Measurements from ENCODE around the gene YEATS2.
"Not testable (repeated sequence)": the region's sequence is repeated elsewhere in the genome, so short reads cannot be mapped to it uniquely, and the experiment has no call there.

DNA sequence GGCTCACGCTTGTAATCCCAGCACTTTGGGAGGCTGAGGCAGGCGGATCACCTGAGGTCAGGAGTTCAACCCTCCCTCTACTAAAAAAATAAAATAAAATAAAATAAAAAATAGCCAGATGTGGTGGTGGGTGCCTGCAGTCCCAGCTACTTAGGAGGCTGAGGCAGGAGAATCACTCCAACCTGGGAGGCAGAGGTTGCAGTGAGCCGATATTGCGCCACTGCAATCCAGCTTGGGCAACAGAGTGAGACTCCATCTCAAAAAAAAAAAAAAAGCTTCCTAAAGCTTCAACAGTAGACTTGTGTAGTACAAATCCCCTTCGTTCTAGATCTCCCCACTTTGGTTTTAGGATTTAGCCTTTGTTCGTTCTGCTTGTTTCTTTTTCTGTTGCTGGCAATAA, 6.3 kb downstream of the YEATS2 start:
- TF ChIP-seq, protein P1, sequence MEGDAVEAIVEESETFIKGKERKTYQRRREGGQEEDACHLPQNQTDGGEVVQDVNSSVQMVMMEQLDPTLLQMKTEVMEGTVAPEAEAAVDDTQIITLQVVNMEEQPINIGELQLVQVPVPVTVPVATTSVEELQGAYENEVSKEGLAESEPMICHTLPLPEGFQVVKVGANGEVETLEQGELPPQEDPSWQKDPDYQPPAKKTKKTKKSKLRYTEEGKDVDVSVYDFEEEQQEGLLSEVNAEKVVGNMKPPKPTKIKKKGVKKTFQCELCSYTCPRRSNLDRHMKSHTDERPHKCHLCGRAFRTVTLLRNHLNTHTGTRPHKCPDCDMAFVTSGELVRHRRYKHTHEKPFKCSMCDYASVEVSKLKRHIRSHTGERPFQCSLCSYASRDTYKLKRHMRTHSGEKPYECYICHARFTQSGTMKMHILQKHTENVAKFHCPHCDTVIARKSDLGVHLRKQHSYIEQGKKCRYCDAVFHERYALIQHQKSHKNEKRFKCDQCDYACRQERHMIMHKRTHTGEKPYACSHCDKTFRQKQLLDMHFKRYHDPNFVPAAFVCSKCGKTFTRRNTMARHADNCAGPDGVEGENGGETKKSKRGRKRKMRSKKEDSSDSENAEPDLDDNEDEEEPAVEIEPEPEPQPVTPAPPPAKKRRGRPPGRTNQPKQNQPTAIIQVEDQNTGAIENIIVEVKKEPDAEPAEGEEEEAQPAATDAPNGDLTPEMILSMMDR (conservative IDR thresholded peaks at IDR 0.05; ENCODE audit: low read depth in 2 of 2) = not testable (repeated sequence)
- TF ChIP-seq, protein P2, sequence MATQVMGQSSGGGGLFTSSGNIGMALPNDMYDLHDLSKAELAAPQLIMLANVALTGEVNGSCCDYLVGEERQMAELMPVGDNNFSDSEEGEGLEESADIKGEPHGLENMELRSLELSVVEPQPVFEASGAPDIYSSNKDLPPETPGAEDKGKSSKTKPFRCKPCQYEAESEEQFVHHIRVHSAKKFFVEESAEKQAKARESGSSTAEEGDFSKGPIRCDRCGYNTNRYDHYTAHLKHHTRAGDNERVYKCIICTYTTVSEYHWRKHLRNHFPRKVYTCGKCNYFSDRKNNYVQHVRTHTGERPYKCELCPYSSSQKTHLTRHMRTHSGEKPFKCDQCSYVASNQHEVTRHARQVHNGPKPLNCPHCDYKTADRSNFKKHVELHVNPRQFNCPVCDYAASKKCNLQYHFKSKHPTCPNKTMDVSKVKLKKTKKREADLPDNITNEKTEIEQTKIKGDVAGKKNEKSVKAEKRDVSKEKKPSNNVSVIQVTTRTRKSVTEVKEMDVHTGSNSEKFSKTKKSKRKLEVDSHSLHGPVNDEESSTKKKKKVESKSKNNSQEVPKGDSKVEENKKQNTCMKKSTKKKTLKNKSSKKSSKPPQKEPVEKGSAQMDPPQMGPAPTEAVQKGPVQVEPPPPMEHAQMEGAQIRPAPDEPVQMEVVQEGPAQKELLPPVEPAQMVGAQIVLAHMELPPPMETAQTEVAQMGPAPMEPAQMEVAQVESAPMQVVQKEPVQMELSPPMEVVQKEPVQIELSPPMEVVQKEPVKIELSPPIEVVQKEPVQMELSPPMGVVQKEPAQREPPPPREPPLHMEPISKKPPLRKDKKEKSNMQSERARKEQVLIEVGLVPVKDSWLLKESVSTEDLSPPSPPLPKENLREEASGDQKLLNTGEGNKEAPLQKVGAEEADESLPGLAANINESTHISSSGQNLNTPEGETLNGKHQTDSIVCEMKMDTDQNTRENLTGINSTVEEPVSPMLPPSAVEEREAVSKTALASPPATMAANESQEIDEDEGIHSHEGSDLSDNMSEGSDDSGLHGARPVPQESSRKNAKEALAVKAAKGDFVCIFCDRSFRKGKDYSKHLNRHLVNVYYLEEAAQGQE (IDR thresholded peaks at IDR 0.05; ENCODE audit: unreplicated experiment) = not testable (repeated sequence)
- TF ChIP-seq CREB1 (CRISPR knock-in tag; IDR thresholded peaks at IDR 0.05; ENCODE audit: low read depth) = not testable (repeated sequence)

All from GM23338 (cell line).